Panc1 (cell line): ENCODE measurements around the gene SH3BP5.

Experiments used
- CTCF ChIP-seq: fragments of 450-650 bp; IDR thresholded peaks from 2 replicates; pipeline ENCODE4 v1.5.1; 2017; ENCODE audit warnings: mild to moderate bottlenecking
- POLR2AphosphoS5 ChIP-seq: IDR thresholded peaks from 2 replicates; pipeline ENCODE4 v1.6.1; 2012; ENCODE audit warnings: mild to moderate bottlenecking, low read depth, low read length, moderate library complexity
- SIN3A ChIP-seq: IDR thresholded peaks from 2 replicates; pipeline ENCODE4 v1.6.1; 2012; ENCODE audit warnings: low read depth, mild to moderate bottlenecking, low read length, moderate library complexity, borderline replicate concordance; ENCODE audit not compliant: insufficient read depth
- TCF7L2 ChIP-seq: IDR thresholded peaks from 2 replicates; pipeline ENCODE4 v1.6.1; 2011; ENCODE audit warnings: mild to moderate bottlenecking, low read depth, low read length, inconsistent platforms
- TF ChIP-seq, protein P1 (sequence below), 2 experiments: IDR thresholded peaks; 2 replicates each; pipeline ENCODE4 v1.6.1; 2011 to 2012; ENCODE audit warnings: low read depth in 2 of 2, control low read depth in 1 of 2, low read length in 1 of 2, mild to moderate bottlenecking in 1 of 2, moderate library complexity in 1 of 2; ENCODE audit not compliant: insufficient read depth in 1 of 2

DNA sequence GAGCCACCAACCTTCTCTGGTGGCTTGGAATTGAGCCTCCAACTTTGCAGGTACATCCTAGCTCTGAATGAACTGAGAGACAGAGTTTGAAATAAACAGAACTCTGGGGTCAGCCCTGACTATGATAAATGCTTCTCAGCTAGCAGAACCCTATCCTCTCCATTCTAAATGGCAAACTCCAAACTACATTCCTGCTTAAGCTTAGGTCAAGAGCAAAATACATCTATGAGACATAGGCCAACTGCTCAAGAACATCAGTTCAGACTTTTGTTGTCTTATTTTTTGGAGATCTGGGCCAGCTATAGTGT lies 1.5 kb upstream of the SH3BP5 start:
- TF ChIP-seq CTCF: no peak
- TF ChIP-seq, protein P1, sequence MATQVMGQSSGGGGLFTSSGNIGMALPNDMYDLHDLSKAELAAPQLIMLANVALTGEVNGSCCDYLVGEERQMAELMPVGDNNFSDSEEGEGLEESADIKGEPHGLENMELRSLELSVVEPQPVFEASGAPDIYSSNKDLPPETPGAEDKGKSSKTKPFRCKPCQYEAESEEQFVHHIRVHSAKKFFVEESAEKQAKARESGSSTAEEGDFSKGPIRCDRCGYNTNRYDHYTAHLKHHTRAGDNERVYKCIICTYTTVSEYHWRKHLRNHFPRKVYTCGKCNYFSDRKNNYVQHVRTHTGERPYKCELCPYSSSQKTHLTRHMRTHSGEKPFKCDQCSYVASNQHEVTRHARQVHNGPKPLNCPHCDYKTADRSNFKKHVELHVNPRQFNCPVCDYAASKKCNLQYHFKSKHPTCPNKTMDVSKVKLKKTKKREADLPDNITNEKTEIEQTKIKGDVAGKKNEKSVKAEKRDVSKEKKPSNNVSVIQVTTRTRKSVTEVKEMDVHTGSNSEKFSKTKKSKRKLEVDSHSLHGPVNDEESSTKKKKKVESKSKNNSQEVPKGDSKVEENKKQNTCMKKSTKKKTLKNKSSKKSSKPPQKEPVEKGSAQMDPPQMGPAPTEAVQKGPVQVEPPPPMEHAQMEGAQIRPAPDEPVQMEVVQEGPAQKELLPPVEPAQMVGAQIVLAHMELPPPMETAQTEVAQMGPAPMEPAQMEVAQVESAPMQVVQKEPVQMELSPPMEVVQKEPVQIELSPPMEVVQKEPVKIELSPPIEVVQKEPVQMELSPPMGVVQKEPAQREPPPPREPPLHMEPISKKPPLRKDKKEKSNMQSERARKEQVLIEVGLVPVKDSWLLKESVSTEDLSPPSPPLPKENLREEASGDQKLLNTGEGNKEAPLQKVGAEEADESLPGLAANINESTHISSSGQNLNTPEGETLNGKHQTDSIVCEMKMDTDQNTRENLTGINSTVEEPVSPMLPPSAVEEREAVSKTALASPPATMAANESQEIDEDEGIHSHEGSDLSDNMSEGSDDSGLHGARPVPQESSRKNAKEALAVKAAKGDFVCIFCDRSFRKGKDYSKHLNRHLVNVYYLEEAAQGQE (IDR thresholded peaks at IDR 0.05; ENCODE audit: insufficient read depth in 1 of 2, low read depth in 2 of 2, low read length in 1 of 2): no peak
- TF ChIP-seq TCF7L2: no peak
- TF ChIP-seq POLR2AphosphoS5: no peak
- TF ChIP-seq SIN3A: no peak
